K562 (cell line): ENCODE data around the gene PODNL1. TPM values are rescaled to one million over a fixed set of nuclear protein-coding genes. Genes with fewer than 3 reads are reported as not detected.
A peak's percentile ranks its signal among the peaks of the same experiment; 100 is the strongest.

Experiments
- ATAC-seq: fragments of 200-7000 bp; cut with Tn5 transposase; 3 replicates; pipeline ENCODE4 v1.9.1; 2020; ENCODE audit warnings: moderate library complexity
- BruUV-seq: library from RNA; stranded (reverse); fragments of 400-500 nt; replicated peaks from 2 replicates; lab custom pipeline; 2021; lab: Mats Ljungman, UMichigan
- CTCF ChIA-PET: fragments of 300-600 bp; formaldehyde crosslinking; extraction: SDS; loops from one replicate; lab custom pipeline; 2021; ENCODE audit warnings: low intra/inter-chr PET ratio; lab: Yijun Ruan, JAX
- POLR2A ChIA-PET: fragments of 300-600, 350-650 bp; sonication (Branson Sonifier 250); formaldehyde crosslinking; extraction: SDS; loops from one replicate; lab custom pipeline; 2021; ENCODE audit warnings: antibody characterized with exemption, inconsistent platforms; lab: Yijun Ruan, JAX
- DNase-seq, 4 experiments: peaks; one replicate each; pipeline versions ENCODE4 v3.0.0 to v3.0.0-alpha.2; 2011 to 2018; ENCODE audit warnings: low spot score in 3 of 4, mixed read lengths in 3 of 4; ENCODE audit errors: extremely low read depth in 1 of 4
- FAIRE-seq: peaks from 2 replicates; lab custom pipeline; 2011; peaks lifted over from hg19 to GRCh38; lab: Jason Lieb, UNC
- H2AFZ ChIP-seq: 2 replicates; pipeline ENCODE4 v1.6.0; 2011; ENCODE audit warnings: low read depth, low read length, control low read depth, inconsistent platforms
- H3K27ac ChIP-seq: fragments of 200-600 bp; 3 replicates; pipeline ENCODE4 v1.8.0; 2011; ENCODE audit warnings: low read depth, mild to moderate bottlenecking, control low read depth, inconsistent platforms, low read length, moderate library complexity, mixed read lengths; ENCODE audit errors: extremely low read depth
- H3K27me3 ChIP-seq, 2 experiments: fragments of 300-600 bp in 1 of 2; 2 replicates in 1 of 2; 3 replicates in 1 of 2; pipeline versions ENCODE4 v1.6.0 to v1.8.0; 2011; ENCODE audit warnings: inconsistent platforms in 2 of 2, low read length in 2 of 2, mild to moderate bottlenecking in 1 of 2, mixed read lengths in 1 of 2, moderate library complexity in 1 of 2; ENCODE audit not compliant: control insufficient read depth in 2 of 2, insufficient read depth in 2 of 2
- H3K36me3 ChIP-seq: fragments of 300-600 bp; 3 replicates; pipeline ENCODE4 v1.8.0; 2011; ENCODE audit warnings: mild to moderate bottlenecking, low read length, inconsistent platforms; ENCODE audit not compliant: control insufficient read depth, insufficient read depth
- H3K4me1 ChIP-seq, 2 experiments: fragments of 200-600 bp in 1 of 2; replicated peaks in 1 of 2; 2 replicates in 1 of 2; 3 replicates in 1 of 2; pipeline versions ENCODE4 v1.5.1 to v1.8.0; 2011; ENCODE audit warnings: inconsistent platforms in 2 of 2, low read length in 2 of 2, mild to moderate bottlenecking in 1 of 2, mixed read lengths in 1 of 2, moderate library complexity in 1 of 2; ENCODE audit not compliant: control insufficient read depth in 2 of 2, insufficient read depth in 2 of 2
- H3K4me2 ChIP-seq: 2 replicates; pipeline ENCODE4 v1.6.1; 2011; ENCODE audit warnings: low read length, control low read depth, inconsistent platforms, mixed read lengths; ENCODE audit not compliant: insufficient read depth
- H3K4me3 ChIP-seq: fragments of 200-600 bp; sonication (generic), shearing (Covaris generic); 2 replicates; pipeline ENCODE4 v1.5.1; 2016; ENCODE audit warnings: control low read depth, inconsistent platforms
- H3K79me2 ChIP-seq: fragments of 200-600 bp; 3 replicates; pipeline ENCODE4 v1.8.0; 2011; ENCODE audit warnings: low read length, inconsistent platforms; ENCODE audit not compliant: control insufficient read depth, insufficient read depth
- H3K9ac ChIP-seq, 2 experiments: 2 replicates each; pipeline versions ENCODE4 v1.6.0 to v1.6.1; 2011; ENCODE audit warnings: low read depth in 2 of 2, low read length in 2 of 2, control low read depth in 1 of 2, inconsistent platforms in 1 of 2, mild to moderate bottlenecking in 1 of 2, mixed read lengths in 1 of 2; ENCODE audit not compliant: insufficient read depth in 1 of 2
- H3K9me1 ChIP-seq: one replicate; pipeline ENCODE4 v1.6.0; 2011; ENCODE audit warnings: inconsistent platforms, mild to moderate bottlenecking, low read length, moderate library complexity; ENCODE audit not compliant: control insufficient read depth, insufficient read depth
- H3K9me3 ChIP-seq: replicated peaks from 2 replicates; pipeline ENCODE4 v1.5.1; 2011; ENCODE audit warnings: low read depth, low read length, inconsistent platforms; ENCODE audit not compliant: control insufficient read depth, insufficient read depth
- H4K20me1 ChIP-seq: replicated peaks from 2 replicates; pipeline ENCODE4 v1.6.1; 2011; ENCODE audit warnings: low read length, inconsistent platforms, mixed read lengths; ENCODE audit not compliant: control insufficient read depth, insufficient read depth
- CEBPB ChIP-seq: fragments of 450-650 bp; IDR thresholded peaks from 2 replicates; pipeline ENCODE4 v1.6.1; 2016; ENCODE audit warnings: missing genetic modification characterization, missing compliant biosample characterization
- CXXC5 ChIP-seq: fragments of 250-450 bp; sonication (Bioruptor Pico); IDR thresholded peaks from 2 replicates; pipeline ENCODE4 v1.8.0; 2022; ENCODE audit warnings: inconsistent platforms, mild to moderate bottlenecking, moderate library complexity
- PHB2 ChIP-seq: fragments of 450-650 bp; IDR thresholded peaks from 2 replicates; pipeline ENCODE4 v1.6.1; 2017; ENCODE audit warnings: low read depth
- RBM17 ChIP-seq: fragments of 200-400 bp; formaldehyde crosslinking; IDR thresholded peaks from 2 replicates; pipeline ENCODE4 v1.6.1; 2017; ENCODE audit warnings: low read depth, mild to moderate bottlenecking, low read length, borderline replicate concordance
- RBM39 ChIP-seq: fragments of 200-400 bp; formaldehyde crosslinking; optimal IDR thresholded peaks from 2 replicates; pipeline ENCODE3; 2018; ENCODE audit warnings: low read depth, low read length
- TAF1 ChIP-seq: IDR thresholded peaks from 2 replicates; pipeline ENCODE4 v1.6.1; 2011; ENCODE audit warnings: mild to moderate bottlenecking, low read length, moderate library complexity; ENCODE audit not compliant: insufficient read depth, control insufficient read depth, severe bottlenecking; ENCODE audit errors: extremely low read depth
- ZNF121 ChIP-seq: sonication (generic); formaldehyde crosslinking; conservative IDR thresholded peaks from 2 replicates; pipeline ENCODE4 v1.8.0; 2022; ENCODE audit warnings: missing genetic modification reagents
- ZNF717 ChIP-seq: fragments of 250-450 bp; sonication (Bioruptor Pico); IDR thresholded peaks from 2 replicates; pipeline ENCODE4 v1.5.0; 2021
- ZSCAN29 ChIP-seq: fragments of 450-650 bp; IDR thresholded peaks from 2 replicates; pipeline ENCODE4 v1.6.1; 2017
- WGBS: fragments of 100-300 bp; shearing (Covaris generic); methylation state at CpG from one replicate; pipeline ENCODE4 v1.1.6; 2016; ENCODE audit warnings: low coverage, mixed read lengths; ENCODE audit not compliant: insufficient coverage; ENCODE audit errors: missing lambda C conversion rate; 5-methylcytosine and 5-hydroxymethylcytosine counted together
- in situ Hi-C: fragments of 300-500 bp; cut with MboI; formaldehyde crosslinking; loops from 4 replicates; pipeline ENCODE4 v1.15.0; 2018; ENCODE audit warnings: inconsistent platforms, mixed read lengths
- intact Hi-C: fragments of 100-400 bp; cut with micrococcal nuclease; formaldehyde crosslinking; loops from 2 replicates; pipeline ENCODE4 v1.14.2; 2022
- polyA plus RNA-seq, 8 experiments: library from polyadenylated mRNA; depleted of rRNA in 4 of 8; stranded (reverse) in 5 of 8; unstranded in 3 of 8; fragments of >200 nt; fragmentation: Nextera tagmentation in 2 of 8; fragmentation: Illumina TruSeq in 1 of 8; extraction: Ambion mirVana in 2 of 8; extraction: Trizol in 1 of 8; gene quantifications; 2 replicates each; pipeline versions ENCODE4 v1.2.1 to v1.2.3, GENCODE V29; 2011 to 2014; ENCODE audit warnings: inconsistent platforms in 1 of 8, missing spikeins in 1 of 8
- total RNA-seq, 7 experiments: library from RNA; depleted of rRNA in 6 of 7; stranded (reverse); fragments of >200 nt in 6 of 7; fragmentation: Illumina TruSeq in 2 of 7; extraction: Trizol in 2 of 7; gene quantifications; 2 replicates each; pipeline versions ENCODE4 v1.2.1 to v1.2.3, GENCODE V29; 2011 to 2021; ENCODE audit warnings: low replicate concordance in 1 of 7
- TF ChIP-seq, protein P1 (sequence below): fragments of 450-650 bp; IDR thresholded peaks from 2 replicates; pipeline ENCODE4 v1.6.1; 2016; ENCODE audit warnings: mild to moderate bottlenecking, moderate library complexity

PODNL1 gene
- total and polyA plus RNA-seq, 9 of the 15 experiments (the other 6 are each of a cell fraction or from before 2014, with no cell fraction given) = 0.18 to 0.47 (median 0.23) TPM; not detected in 3

DNA sequence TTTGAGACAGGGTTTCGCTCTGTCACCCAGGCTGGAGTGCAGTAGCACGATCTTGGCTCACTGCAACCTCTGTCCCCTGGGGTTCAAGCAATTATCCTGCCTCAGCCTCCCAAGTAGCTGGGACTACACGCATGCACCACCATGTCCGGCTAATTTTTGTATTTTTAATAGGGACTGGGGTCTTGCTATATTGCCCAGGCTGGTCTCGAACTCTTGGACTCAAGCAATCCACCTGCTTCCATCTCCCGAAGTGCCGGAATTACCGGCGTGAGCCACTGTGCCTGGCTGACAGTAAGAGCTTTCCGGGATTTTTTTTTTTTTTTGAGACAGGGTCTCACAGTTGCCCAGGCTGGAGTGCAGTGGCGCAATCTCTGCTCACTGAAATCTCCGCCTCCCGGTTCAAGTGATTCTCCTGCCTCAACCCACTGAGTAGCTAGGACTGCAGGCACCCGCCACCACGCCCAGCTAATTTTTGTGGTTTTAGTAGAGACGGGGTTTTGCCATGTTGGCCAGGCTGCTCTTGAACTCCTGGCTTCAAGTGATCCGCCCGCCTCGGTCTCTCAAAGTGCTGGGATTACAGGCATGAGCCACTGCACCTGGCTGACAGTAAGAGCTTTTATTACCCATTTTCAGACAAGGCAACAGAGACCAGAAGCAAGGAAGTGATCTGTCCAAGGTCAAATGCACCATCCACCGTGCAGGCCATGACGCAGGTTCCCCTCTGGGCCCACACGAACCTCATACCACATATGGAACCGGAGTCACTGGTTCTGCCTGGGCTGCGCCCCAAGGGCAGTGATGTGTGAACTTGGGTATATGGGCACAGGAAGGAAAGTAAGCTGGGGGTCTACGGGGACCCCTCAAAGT is 46.9 kb upstream of the PODNL1 start:
- no peaks in the 10 kb centered on the region for H4K20me1 ChIP-seq
- no peaks in the 10 kb centered on the region for H3K9me3 ChIP-seq
- no peaks in the 10 kb centered on the region for H3K79me2 ChIP-seq
- H3K9ac ChIP-seq = peak overlapping the region in 1 of 2 experiments; percentile 76; a peak in 1 of 4 replicates
- H3K27ac ChIP-seq = no peak overlapping the region
- in situ Hi-C loops (no loop called here), intact Hi-C loops (no loop called here)
- WGBS = 86% methylated on average over 23 of the region's 25 CpGs
- CTCF ChIA-PET = no interaction called here
- DNase-seq = no peak
- POLR2A ChIA-PET = interaction anchor here (0.6 to 1.4 kb wide), 4 partner anchors 22 to 155 kb away, joined by 3 to 9 read pairs (median 4); partner anchors contain the start of gene RFX1
- BruUV-seq = no TSS peak
- H3K9me1 ChIP-seq = peaks cover 6% of the 10 kb centered on the region
- no peak overlapping the region for H3K4me2 ChIP-seq
- no peaks in the 10 kb centered on the region for H3K27me3 ChIP-seq
- H3K4me3 ChIP-seq = no peak overlapping the region
- ATAC-seq = no peak
- H3K4me1 ChIP-seq = peaks cover 0 to 55% of the 10 kb centered on the region in 2 experiments; a peak in 2 of 5 replicates
- H3K36me3 ChIP-seq = peaks cover 35% of the 10 kb centered on the region; the same call in 1 of the 3 replicates
- FAIRE-seq = no peak
- H2AFZ ChIP-seq = no peak overlapping the region
- TF ChIP-seq TAF1 (no peak), PHB2 (no peak), ZNF121 (CRISPR knock-in tag) (peak; percentile 48; the same call in 1 of the 2 replicates), RBM39 (no peak), CEBPB (tag) (0 out of 2 replicates have a peak, but pooled peaks have one; percentile 26), CXXC5 (no peak), RBM17 (no peak), ZSCAN29 (no peak), ZNF717 (CRISPR knock-in tag) (no peak)
- TF ChIP-seq, protein P1, sequence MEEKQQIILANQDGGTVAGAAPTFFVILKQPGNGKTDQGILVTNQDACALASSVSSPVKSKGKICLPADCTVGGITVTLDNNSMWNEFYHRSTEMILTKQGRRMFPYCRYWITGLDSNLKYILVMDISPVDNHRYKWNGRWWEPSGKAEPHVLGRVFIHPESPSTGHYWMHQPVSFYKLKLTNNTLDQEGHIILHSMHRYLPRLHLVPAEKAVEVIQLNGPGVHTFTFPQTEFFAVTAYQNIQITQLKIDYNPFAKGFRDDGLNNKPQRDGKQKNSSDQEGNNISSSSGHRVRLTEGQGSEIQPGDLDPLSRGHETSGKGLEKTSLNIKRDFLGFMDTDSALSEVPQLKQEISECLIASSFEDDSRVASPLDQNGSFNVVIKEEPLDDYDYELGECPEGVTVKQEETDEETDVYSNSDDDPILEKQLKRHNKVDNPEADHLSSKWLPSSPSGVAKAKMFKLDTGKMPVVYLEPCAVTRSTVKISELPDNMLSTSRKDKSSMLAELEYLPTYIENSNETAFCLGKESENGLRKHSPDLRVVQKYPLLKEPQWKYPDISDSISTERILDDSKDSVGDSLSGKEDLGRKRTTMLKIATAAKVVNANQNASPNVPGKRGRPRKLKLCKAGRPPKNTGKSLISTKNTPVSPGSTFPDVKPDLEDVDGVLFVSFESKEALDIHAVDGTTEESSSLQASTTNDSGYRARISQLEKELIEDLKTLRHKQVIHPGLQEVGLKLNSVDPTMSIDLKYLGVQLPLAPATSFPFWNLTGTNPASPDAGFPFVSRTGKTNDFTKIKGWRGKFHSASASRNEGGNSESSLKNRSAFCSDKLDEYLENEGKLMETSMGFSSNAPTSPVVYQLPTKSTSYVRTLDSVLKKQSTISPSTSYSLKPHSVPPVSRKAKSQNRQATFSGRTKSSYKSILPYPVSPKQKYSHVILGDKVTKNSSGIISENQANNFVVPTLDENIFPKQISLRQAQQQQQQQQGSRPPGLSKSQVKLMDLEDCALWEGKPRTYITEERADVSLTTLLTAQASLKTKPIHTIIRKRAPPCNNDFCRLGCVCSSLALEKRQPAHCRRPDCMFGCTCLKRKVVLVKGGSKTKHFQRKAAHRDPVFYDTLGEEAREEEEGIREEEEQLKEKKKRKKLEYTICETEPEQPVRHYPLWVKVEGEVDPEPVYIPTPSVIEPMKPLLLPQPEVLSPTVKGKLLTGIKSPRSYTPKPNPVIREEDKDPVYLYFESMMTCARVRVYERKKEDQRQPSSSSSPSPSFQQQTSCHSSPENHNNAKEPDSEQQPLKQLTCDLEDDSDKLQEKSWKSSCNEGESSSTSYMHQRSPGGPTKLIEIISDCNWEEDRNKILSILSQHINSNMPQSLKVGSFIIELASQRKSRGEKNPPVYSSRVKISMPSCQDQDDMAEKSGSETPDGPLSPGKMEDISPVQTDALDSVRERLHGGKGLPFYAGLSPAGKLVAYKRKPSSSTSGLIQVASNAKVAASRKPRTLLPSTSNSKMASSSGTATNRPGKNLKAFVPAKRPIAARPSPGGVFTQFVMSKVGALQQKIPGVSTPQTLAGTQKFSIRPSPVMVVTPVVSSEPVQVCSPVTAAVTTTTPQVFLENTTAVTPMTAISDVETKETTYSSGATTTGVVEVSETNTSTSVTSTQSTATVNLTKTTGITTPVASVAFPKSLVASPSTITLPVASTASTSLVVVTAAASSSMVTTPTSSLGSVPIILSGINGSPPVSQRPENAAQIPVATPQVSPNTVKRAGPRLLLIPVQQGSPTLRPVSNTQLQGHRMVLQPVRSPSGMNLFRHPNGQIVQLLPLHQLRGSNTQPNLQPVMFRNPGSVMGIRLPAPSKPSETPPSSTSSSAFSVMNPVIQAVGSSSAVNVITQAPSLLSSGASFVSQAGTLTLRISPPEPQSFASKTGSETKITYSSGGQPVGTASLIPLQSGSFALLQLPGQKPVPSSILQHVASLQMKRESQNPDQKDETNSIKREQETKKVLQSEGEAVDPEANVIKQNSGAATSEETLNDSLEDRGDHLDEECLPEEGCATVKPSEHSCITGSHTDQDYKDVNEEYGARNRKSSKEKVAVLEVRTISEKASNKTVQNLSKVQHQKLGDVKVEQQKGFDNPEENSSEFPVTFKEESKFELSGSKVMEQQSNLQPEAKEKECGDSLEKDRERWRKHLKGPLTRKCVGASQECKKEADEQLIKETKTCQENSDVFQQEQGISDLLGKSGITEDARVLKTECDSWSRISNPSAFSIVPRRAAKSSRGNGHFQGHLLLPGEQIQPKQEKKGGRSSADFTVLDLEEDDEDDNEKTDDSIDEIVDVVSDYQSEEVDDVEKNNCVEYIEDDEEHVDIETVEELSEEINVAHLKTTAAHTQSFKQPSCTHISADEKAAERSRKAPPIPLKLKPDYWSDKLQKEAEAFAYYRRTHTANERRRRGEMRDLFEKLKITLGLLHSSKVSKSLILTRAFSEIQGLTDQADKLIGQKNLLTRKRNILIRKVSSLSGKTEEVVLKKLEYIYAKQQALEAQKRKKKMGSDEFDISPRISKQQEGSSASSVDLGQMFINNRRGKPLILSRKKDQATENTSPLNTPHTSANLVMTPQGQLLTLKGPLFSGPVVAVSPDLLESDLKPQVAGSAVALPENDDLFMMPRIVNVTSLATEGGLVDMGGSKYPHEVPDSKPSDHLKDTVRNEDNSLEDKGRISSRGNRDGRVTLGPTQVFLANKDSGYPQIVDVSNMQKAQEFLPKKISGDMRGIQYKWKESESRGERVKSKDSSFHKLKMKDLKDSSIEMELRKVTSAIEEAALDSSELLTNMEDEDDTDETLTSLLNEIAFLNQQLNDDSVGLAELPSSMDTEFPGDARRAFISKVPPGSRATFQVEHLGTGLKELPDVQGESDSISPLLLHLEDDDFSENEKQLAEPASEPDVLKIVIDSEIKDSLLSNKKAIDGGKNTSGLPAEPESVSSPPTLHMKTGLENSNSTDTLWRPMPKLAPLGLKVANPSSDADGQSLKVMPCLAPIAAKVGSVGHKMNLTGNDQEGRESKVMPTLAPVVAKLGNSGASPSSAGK = no peak
